ENCODE measurements around the gene SAMD3.
"Not testable (repeated sequence)": the region's sequence is repeated elsewhere in the genome, so short reads cannot be mapped to it uniquely, and the experiment has no call there.

Gene SAMD3

GRCh38 chr6:130127195-130127594 is 95.6 kb downstream of the SAMD3 start:
- no peak for DNase-seq

GRCh38 chr6:130122243-130122642 is 100.5 kb downstream of the SAMD3 start:
- DNase-seq = no peak

DNA sequence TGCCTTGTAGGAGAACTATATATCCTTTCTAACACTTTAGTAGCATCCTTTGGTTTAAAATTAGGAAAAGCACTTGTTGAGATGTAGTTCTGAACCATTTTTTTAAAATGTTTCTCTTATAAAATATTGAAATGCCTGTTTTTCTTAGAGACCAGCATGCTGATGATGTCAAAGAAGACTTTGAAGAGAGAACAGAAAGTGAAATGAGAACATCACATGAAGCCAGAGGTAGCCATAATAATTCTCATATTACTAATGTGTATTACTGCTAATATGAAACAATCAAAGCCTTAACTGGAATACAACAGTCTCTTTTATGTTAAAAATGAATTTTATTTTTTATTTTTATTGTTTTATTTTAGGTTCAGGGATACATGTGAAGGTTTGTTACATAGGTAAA is 102.0 kb downstream of the SAMD3 start:
- DNase-seq = no peak

DNA sequence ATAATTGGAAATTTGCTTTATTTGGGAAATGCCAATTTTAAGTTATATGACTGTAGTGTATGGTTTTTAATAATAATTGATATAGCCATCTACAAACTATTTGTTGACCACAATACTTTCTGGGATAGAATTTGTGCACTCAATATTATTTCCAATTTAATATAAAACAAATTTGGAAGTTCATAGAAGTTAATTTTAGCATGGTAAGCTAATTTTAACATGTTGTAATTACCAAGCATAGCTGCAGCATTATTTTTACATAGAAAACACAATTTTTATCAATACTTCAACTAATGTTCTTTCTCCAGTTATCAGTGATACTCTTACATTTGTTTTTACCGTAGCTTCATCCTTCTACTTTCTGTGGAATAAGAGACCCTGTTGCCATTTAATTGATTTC is 103.5 kb downstream of the SAMD3 start:
- no peak for DNase-seq

DNA sequence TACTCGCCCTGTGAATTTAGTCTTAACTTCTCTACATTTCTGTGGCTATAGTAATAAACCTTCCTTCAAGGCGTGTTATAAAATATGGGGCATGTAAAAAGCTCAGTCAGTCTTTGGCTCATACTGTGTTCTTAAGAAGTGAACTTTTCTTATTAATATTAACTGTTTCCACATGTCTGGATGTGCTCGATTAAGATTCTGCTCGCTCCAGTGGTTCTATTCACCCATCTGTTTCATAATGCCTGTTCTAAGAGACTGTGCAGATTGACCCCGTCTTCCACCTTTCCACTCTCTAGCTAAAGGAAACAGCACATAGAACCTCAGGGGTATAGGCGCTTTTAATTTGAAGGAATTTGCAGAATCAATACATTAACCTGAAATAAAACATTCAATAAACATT is 104.5 kb downstream of the SAMD3 start:
- no peak for DNase-seq

DNA sequence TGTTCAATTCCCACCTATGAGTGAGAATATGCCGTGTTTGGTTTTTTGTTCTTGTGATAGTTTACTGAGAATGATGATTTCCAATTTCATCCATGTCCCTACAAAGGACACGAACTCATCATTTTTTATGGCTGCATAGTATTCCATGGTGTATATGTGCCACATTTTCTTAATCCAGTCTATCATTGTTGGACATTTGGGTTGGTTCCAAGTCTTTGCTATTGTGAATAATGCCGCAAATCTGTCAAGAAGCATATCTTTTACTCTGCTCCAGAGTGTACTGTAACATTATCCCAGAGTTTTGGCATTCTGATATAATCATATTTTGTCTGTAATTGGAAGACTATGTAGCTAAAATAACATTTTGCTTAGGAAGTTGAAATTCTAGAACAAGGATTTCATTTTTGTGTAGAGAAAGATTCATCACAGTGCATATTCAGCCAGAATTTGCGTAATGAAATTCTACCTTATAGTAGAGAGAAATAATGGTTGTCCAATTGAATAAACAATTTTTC is 105.5 kb downstream of the SAMD3 start:
- DNase-seq = not testable (repeated sequence)

GRCh38 chr6:130116273-130116672 is 106.5 kb downstream of the SAMD3 start:
- no peak for DNase-seq

GRCh38 chr6:130115036-130115435 is 107.7 kb downstream of the SAMD3 start:
- no peak for DNase-seq

GRCh38 chr6:130113201-130113710 is 109.5 kb downstream of the SAMD3 start:
- no peak for DNase-seq

DNA sequence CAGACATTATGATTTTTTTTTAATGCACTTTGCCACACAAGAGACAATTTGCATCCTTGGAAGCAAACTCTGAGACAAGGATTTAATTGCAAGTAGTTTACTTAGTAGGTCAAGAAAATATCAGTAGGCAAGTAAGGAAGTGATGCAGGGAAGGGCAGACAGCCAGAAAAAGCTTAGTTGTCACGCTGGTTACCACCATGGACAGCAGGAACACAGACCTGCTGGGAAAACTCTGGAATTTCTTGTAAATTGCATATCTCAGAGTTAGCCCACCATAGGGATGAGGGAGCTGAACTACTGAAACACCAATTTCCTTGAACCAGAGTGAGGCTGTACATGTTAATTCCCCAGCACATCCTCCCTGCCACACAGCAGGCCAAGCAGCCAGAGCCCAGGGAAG is 111.7 kb downstream of the SAMD3 start:
- no peak for DNase-seq

DNA sequence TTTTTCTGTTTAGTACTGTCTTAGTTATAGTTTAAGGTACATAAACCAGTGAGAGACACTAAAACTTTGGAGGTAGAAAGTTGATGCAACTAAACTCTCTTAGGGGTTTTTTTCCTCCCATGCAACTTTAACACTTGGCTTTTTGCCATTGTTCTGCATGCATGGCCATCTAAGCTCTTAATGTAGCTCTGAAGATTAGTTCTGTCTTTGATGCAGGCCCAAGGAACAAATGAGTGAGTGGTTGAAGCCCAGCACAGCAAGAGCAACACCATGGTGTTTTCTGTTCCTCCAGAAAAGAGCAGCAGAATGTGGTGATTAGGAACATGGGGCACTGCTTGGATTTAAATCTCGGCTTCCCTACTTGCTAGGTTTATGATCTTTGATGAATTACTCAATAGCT is 115.0 kb downstream of the SAMD3 start:
- no peak for DNase-seq

- DNase-seq = no peak
These were observed 116.6 kb downstream of the SAMD3 start for GRCh38 chr6:130105996-130106704.

DNA sequence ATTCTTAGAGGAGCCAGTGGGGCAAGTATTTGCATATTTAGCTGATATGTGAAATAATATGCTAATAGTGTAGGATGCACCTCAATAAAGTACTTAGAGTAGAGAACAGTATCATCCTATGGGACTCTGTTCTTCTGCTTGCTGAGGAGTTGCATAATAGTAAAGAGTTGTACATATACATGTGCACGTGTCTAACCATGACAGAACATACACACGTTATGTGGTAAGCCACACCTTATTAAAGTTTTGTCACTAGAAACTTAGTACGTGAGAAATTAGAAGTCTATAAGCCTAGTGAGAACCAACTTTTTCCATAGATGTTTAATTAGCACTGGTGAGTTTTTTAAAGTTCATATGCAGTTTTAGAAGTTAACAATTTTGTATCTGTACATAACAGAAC is 123.6 kb downstream of the SAMD3 start:
- no peak for DNase-seq

DNA sequence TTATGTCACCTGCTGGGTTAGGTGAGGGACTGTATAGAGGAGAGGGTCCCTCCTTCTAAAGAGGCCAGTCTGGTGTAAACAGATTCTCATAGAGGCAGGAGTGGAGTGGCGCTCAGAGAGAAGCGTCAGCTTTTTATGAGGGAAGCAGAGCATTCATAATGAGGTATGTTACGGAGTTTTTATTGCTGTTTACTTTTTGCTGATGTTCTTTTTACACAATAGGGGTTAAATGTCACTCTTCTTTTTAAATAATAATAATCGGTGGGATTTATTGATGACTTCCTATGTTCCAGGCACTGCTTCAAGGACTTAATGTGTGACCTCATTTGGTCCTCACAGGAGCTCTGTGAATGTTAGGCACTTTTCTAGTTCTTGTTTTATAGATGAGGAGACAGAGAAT is 124.4 kb downstream of the SAMD3 start:
- DNase-seq = peak; percentile 70
